Osteocyte (in vitro differentiated cells): ENCODE measurements around the gene KLC4. TPM values are rescaled to one million over a fixed set of nuclear protein-coding genes. Genes with fewer than 3 reads are reported as not detected.

Source experiments
- DNase-seq: peaks from one replicate; pipeline ENCODE4 v3.0.0; 2021; ENCODE audit warnings: mixed read lengths; ENCODE audit not compliant: unreplicated experiment; ENCODE audit errors: extremely low spot score
- H3K27ac Mint-ChIP-seq: one replicate; pipeline ENCODE4 v1.8.0; 2021; ENCODE audit warnings: mild to moderate bottlenecking, mixed read lengths; ENCODE audit not compliant: unreplicated experiment
- H3K27me3 Mint-ChIP-seq: one replicate; pipeline ENCODE4 v1.8.0; 2021; ENCODE audit warnings: mixed read lengths; ENCODE audit not compliant: unreplicated experiment
- H3K36me3 Mint-ChIP-seq: one replicate; pipeline ENCODE4 v1.8.0; 2021; ENCODE audit warnings: mixed read lengths; ENCODE audit not compliant: unreplicated experiment
- H3K4me1 Mint-ChIP-seq: one replicate; pipeline ENCODE4 v1.8.0; 2021; ENCODE audit warnings: mixed read lengths; ENCODE audit not compliant: unreplicated experiment
- H3K4me3 Mint-ChIP-seq: one replicate; pipeline ENCODE4 v1.8.0; 2021; ENCODE audit warnings: mild to moderate bottlenecking, moderate library complexity, mixed read lengths; ENCODE audit not compliant: unreplicated experiment
- H3K9me3 Mint-ChIP-seq: one replicate; pipeline ENCODE4 v1.8.0; 2021; ENCODE audit warnings: mixed read lengths; ENCODE audit not compliant: unreplicated experiment
- CTCF ChIP-seq: fragments of 200-600 bp; sonication (generic); IDR thresholded peaks from 2 replicates; pipeline ENCODE4 v1.5.0; 2021; ENCODE audit warnings: antibody characterized with exemption, mild to moderate bottlenecking, moderate library complexity
- total RNA-seq: library from RNA; stranded (reverse); gene quantifications from 2 replicates; pipeline ENCODE4 v1.2.1, GENCODE V29; 2021

KLC4 gene
- total RNA-seq, 1 donor from 2014 or later: 44.5 TPM

GRCh38 chr6:43074847-43075669, 15.6 kb downstream of the KLC4 start:
- H3K27ac Mint-ChIP-seq: peak overlapping the region; percentile 63

GRCh38 chr6:43075670-43076463, 16.4 kb downstream of the KLC4 start, which contains the start of gene PTK7:
Gene PTK7 (plus strand): TSS chr6:43076314. CDS start chr6:43076489, 175 bp downstream.
- TF ChIP-seq CTCF: no peak
- H3K4me1 Mint-ChIP-seq: peaks cover 33% of the 10 kb centered on the region

More at GRCh38 chr6:43074847-43075669, 15.6 kb downstream of the KLC4 start:
- peaks cover 36% of the 10 kb centered on the region for H3K4me1 Mint-ChIP-seq
- H3K9me3 Mint-ChIP-seq: no peaks in the 10 kb centered on the region
- H3K4me3 Mint-ChIP-seq: peak overlapping the region; percentile 72
- peaks cover 21% of the 10 kb centered on the region for H3K36me3 Mint-ChIP-seq
- DNase-seq: no peak
- no peaks in the 10 kb centered on the region for H3K27me3 Mint-ChIP-seq
- no peak for TF ChIP-seq CTCF

GRCh38 chr6:43076464-43077332, 17.3 kb downstream of the KLC4 start:
- peak; percentile 85 for DNase-seq
- Mint-ChIP-seq H3K9me3 (no peaks in the 10 kb centered on the region), H3K27ac (peak overlapping the region; percentile 76), H3K27me3 (no peaks in the 10 kb centered on the region), H3K36me3 (peaks cover 23% of the 10 kb centered on the region), H3K4me1 (peaks cover 35% of the 10 kb centered on the region), H3K4me3 (peak overlapping the region; percentile 86)
- TF ChIP-seq CTCF: no peak

More at GRCh38 chr6:43075670-43076463, 16.4 kb downstream of the KLC4 start, which contains the start of gene PTK7:
- no peaks in the 10 kb centered on the region for H3K9me3 Mint-ChIP-seq
- DNase-seq: peak; percentile 92
- no peaks in the 10 kb centered on the region for H3K27me3 Mint-ChIP-seq
- H3K36me3 Mint-ChIP-seq: peaks cover 21% of the 10 kb centered on the region
- H3K4me3 Mint-ChIP-seq: peak within 1 kb of the TSS; percentile 86
- H3K27ac Mint-ChIP-seq: peak within 1 kb of the TSS; percentile 76

- Mint-ChIP-seq H3K4me1 (peaks cover 35% of the 10 kb centered on the region), H3K9me3 (no peaks in the 10 kb centered on the region), H3K27me3 (no peaks in the 10 kb centered on the region), H3K4me3 (peak overlapping the region; percentile 86), H3K27ac (peak overlapping the region; percentile 76), H3K36me3 (peaks cover 21% of the 10 kb centered on the region)
- no peak for DNase-seq
- no peak for TF ChIP-seq CTCF
These were observed 17.9 kb downstream of the KLC4 start for GRCh38 chr6:43077333-43077809.
